ENCODE data around the gene HK1. TPM values are rescaled to one million over a fixed set of nuclear protein-coding genes. Genes with fewer than 3 reads are reported as not detected.
A peak's percentile ranks its signal among the peaks of the same experiment; 100 is the strongest.

Gene HK1
- total and polyA plus RNA-seq, 12 donors, result 18.4 to 79.3 (median 45.1) TPM

DNA sequence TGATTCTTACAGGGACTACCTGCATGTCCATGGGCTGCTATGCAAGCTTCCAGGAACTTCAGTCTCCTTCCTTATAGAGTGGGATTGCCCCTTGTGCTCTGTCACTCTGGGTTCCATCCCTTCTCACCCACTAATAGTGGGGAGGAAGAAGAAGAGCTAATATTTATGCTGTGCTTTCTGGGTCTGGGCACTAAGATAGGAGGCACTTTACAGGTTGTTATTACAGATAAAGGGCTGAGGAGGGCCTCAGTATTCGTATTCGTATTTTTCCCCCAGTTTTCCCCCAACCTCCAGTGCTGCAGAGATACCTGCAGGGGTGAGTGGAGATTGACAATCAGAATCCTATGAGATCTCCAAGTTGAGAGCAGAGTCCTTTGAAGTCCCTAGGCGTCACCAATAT is 14.2 kb downstream of the HK1 start:
- Histone ChIP-seq H3K27me3 (no peaks in the 10 kb centered on the region), H3K36me3 (replicated peaks in 1 of 2) (no peaks in the 10 kb centered on the region), H3K4me1 (replicated peaks in 1 of 2) (no peaks in the 10 kb centered on the region), H3K4me3 (no peak overlapping the region), H3K27ac (no peak overlapping the region), H3K9me3 (replicated peaks in 1 of 3) (no peaks in the 10 kb centered on the region)
- 57 to 58% (median 58%) methylated on average over 3 of the region's 3 CpGs for WGBS, 4 donors
- no peak for DNase-seq
- no peak for TF ChIP-seq POLR2A (IDR thresholded peaks at IDR 0.05)
- TF ChIP-seq, protein P1, sequence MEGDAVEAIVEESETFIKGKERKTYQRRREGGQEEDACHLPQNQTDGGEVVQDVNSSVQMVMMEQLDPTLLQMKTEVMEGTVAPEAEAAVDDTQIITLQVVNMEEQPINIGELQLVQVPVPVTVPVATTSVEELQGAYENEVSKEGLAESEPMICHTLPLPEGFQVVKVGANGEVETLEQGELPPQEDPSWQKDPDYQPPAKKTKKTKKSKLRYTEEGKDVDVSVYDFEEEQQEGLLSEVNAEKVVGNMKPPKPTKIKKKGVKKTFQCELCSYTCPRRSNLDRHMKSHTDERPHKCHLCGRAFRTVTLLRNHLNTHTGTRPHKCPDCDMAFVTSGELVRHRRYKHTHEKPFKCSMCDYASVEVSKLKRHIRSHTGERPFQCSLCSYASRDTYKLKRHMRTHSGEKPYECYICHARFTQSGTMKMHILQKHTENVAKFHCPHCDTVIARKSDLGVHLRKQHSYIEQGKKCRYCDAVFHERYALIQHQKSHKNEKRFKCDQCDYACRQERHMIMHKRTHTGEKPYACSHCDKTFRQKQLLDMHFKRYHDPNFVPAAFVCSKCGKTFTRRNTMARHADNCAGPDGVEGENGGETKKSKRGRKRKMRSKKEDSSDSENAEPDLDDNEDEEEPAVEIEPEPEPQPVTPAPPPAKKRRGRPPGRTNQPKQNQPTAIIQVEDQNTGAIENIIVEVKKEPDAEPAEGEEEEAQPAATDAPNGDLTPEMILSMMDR (IDR thresholded peaks at IDR 0.05), result no peak
- intact Hi-C loops (cut with DNase I), result no loop called here

DNA sequence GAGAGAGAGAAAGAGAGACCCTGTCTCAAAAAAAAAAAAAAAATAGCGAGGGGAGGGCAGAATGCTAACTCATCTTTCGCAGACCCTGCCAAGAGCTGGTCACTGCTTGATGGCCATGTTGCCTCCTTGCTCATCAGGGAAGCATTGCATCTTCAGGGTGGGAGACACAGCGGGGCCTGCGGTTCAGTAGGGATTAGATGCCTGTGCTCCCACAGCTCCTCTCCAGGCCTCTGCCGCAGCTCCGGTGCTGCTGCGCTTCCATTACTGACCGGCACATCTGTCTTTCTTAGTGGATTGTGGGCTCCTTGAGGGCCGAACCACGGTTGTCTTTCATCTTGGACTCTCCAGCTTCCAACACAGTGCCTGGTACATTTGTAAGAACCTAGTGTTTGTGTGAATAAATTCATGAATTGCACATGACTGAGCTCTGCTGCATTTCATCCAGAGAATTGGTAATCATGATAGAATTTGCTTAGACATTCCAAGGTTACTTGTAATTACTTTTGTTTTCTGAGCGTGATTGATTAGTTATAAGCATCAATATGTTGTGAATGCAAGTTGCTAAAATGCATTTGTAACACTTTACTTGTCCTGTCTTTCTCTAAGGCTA is 16.8 kb downstream of the HK1 start:
- Histone ChIP-seq H3K27me3 (no peaks in the 10 kb centered on the region), H3K27ac (no peak overlapping the region), H3K36me3 (replicated peaks in 1 of 2) (no peaks in the 10 kb centered on the region), H3K4me1 (replicated peaks in 1 of 2) (no peaks in the 10 kb centered on the region), H3K9me3 (replicated peaks in 1 of 3) (no peaks in the 10 kb centered on the region), H3K4me3 (no peak overlapping the region)
- DNase-seq, result no peak
- 88 to 92% (median 89%) methylated on average over 8 to 11 of the region's 11 CpGs for WGBS, 4 donors
- intact Hi-C loops (cut with DNase I), result no loop called here
- TF ChIP-seq, protein P1 (IDR thresholded peaks at IDR 0.05), result no peak
- no peak for TF ChIP-seq POLR2A (IDR thresholded peaks at IDR 0.05)

DNA sequence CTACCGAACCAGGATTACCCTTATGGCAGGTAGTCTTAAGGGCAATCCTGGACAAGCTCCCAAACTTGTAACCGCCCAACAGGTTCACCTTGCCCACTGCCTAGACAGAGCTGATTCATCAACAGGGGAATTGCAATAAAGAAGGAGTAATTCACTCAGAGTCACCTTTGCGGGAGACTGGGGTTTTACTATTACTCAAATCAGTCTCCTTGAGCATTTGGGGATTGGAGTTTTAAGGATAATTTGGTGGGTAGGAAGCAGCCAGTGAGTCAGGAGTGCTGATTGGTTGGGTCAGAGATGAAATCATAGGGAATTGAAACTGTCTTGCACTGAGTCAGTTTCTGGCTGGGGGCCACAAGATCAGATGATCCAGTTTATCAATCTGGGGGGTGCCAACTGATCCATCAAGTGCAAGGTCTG is 25.3 kb downstream of the HK1 start:
- no peak overlapping the region for H3K27ac ChIP-seq
- TF ChIP-seq, protein P1 (IDR thresholded peaks at IDR 0.05), result no peak
- no peak for TF ChIP-seq POLR2A (IDR thresholded peaks at IDR 0.05)
- WGBS, 4 donors, result 89 to 100% (median 96%) methylated on average over 2 to 3 of the region's 3 CpGs
- H3K4me1 ChIP-seq (replicated peaks in 1 of 2), result no peaks in the 10 kb centered on the region
- no peaks in the 10 kb centered on the region for H3K36me3 ChIP-seq (replicated peaks in 1 of 2)
- H3K27me3 ChIP-seq, result no peaks in the 10 kb centered on the region
- intact Hi-C loops (cut with DNase I), result no loop called here
- peak in 4 of 7 donors; percentile 17 to 57 (median 49) for DNase-seq
- no peak overlapping the region for H3K4me3 ChIP-seq
- H3K9me3 ChIP-seq (replicated peaks in 1 of 3), result no peaks in the 10 kb centered on the region

DNA sequence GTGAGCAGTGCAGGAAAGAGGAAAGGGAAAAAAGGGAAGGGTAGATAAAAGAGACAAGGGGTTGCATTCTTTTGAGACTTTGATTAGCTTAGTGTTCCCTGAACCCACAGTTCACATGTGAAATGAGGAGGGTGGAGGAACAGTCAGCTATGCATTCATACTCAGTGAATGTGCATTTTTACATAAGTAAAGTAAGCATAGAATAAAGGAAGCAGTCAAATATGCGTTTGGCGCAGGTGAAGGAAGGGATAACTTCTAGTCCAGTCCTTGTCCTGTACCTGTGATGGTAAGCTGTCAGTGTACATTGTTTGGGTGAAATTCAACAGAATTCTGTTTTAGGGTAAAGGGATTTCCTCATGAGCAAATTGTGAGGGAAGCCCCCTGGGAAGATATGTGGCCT is 28.1 kb downstream of the HK1 start:
- DNase-seq, result no peak
- H3K4me3 ChIP-seq, result no peak overlapping the region
- no peaks in the 10 kb centered on the region for H3K36me3 ChIP-seq (replicated peaks in 1 of 2)
- no peak overlapping the region for H3K27ac ChIP-seq
- no peaks in the 10 kb centered on the region for H3K27me3 ChIP-seq
- no peaks in the 10 kb centered on the region for H3K4me1 ChIP-seq (replicated peaks in 1 of 2)
- no peaks in the 10 kb centered on the region for H3K9me3 ChIP-seq (replicated peaks in 1 of 3)
- TF ChIP-seq, protein P1 (IDR thresholded peaks at IDR 0.05), result no peak
- TF ChIP-seq POLR2A (IDR thresholded peaks at IDR 0.05), result no peak
- intact Hi-C loops (cut with DNase I), result no loop called here
- 82 to 91% (median 85%) methylated on average over 2 of the region's 2 CpGs for WGBS, 4 donors

All from adrenal gland (tissue), 12 donors.